Measurements from ENCODE around the gene SRPK2.

Gene SRPK2

DNA sequence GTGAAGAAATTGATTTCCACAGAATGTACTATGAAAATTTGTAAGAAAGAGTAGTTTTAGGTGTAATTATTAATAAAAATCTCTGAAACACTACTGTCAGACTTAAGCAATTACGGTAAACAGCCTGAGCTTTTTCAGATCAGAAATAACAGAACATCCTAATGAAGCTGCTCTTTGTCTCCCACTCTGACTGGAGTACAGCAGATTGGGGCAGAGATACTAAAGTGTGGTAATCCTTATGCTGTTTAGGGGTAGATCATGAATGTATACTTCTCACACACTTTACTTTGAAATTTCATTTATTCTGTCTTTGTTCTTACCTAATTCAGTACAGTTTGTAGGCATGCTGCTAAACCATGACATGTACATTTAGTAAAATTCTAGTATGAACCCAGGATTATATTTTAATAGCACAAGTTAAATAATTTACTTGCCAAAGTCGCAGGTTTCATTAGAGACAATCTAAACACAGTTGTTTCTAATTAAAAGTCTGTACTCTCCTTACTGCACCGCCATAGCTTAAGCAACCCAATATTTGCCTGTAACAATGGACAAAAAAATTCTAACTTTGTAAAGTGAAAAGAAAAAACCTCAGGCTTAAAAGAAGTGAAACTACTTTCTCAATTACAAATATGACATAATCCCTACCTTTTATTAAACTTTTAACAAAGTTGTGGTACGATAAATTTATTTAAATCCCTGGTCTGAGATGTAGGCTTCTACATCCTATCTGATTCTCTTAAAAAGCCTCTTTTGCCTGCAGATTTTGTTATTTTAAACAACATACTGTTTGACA, 286.0 kb downstream of the SRPK2 start:
- peaks cover 38% of the 10 kb centered on the region for H3K36me3 Mint-ChIP-seq
- no peak for ATAC-seq
- H3K4me1 Mint-ChIP-seq, result peaks cover 24% of the 10 kb centered on the region
- H3K27me3 Mint-ChIP-seq, result no peaks in the 10 kb centered on the region
- H3K27ac Mint-ChIP-seq, result no peak overlapping the region
- no peaks in the 10 kb centered on the region for H3K9me3 Mint-ChIP-seq
- no peak overlapping the region for H3K4me3 Mint-ChIP-seq

DNA sequence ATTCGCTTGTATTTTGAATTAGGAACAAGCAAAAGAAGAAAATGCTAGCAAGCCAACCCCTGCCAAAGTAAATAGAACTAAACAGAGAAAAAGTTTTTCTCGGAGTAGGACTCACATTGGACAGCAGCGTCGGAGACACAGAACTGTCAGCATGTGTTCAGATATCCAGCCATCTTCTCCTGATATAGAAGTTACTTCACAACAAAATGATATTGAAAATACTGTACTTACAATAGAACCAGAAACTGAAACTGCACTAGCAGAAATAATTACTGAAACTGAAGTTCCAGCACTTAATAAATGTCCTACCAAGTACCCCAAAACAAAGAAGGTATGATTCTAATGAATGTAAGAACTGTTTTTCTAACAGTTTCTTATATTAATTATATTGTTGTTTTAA, 286.9 kb downstream of the SRPK2 start:
- no peak overlapping the region for H3K4me3 Mint-ChIP-seq
- no peak for ATAC-seq
- H3K27me3 Mint-ChIP-seq, result no peaks in the 10 kb centered on the region
- H3K4me1 Mint-ChIP-seq, result peaks cover 28% of the 10 kb centered on the region
- H3K27ac Mint-ChIP-seq, result no peak overlapping the region
- no peaks in the 10 kb centered on the region for H3K9me3 Mint-ChIP-seq
- H3K36me3 Mint-ChIP-seq, result peaks cover 43% of the 10 kb centered on the region

DNA sequence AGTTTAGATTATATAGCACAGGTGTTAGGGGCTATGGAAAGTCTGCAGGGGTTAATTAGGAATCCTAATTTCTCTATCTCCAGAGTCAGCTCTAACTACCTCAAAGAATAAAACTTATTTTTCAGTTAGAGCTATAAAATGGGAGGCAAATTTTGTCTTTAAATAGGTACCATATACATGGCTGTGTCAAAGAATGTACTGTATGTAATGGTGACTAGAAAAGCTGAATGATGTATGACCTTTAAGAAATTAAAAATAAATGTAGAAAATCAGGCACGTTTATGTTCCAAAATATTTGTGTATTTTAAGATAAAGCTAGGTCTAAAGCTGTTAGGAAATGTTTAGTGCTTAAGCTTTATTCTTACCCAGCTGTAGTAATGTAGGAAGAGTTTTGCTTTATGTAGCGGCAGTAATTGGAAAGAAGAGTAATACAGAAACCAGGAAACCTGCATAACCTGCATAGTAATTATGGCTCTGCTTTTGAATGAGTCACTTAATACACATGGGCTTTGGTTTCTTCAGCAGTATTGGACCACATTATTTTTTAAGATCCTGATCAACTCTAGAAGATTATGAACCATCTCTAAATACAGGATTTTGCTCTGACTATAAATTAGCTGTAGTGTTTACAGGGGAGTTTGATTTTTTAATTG, 289.7 kb downstream of the SRPK2 start:
- peaks cover 28% of the 10 kb centered on the region for H3K4me1 Mint-ChIP-seq

DNA sequence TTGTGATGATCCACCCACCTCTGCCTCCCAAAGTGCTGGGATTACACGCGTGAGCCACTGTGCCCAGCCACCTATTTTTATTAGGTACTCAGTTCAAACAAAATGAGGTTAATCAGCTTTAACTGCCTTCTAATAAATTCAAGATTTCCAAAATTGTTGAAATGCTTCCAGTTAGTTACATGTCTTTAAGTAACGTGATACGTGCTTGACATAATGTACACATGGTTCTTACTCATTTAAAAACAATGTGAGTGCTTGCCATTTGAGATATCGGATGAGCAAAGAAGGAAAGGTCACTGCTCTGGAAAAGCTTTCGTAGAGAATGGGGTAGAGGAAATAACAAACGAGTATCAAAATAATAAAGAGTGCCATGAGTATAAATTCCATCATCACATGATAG, 291.1 kb downstream of the SRPK2 start:
- H3K4me1 Mint-ChIP-seq, result peaks cover 28% of the 10 kb centered on the region
- H3K4me3 Mint-ChIP-seq, result no peak overlapping the region
- no peaks in the 10 kb centered on the region for H3K9me3 Mint-ChIP-seq
- no peaks in the 10 kb centered on the region for H3K27me3 Mint-ChIP-seq
- no peak for ATAC-seq
- H3K27ac Mint-ChIP-seq, result no peak overlapping the region
- peaks cover 30% of the 10 kb centered on the region for H3K36me3 Mint-ChIP-seq

More for the DNA sequence above, 289.7 kb downstream of the SRPK2 start:
- H3K9me3 Mint-ChIP-seq, result no peaks in the 10 kb centered on the region
- peak; percentile 73 for ATAC-seq
- H3K36me3 Mint-ChIP-seq, result peaks cover 39% of the 10 kb centered on the region
- H3K27me3 Mint-ChIP-seq, result no peaks in the 10 kb centered on the region
- H3K4me3 Mint-ChIP-seq, result no peak overlapping the region
- peak overlapping the region; percentile 75 for H3K27ac Mint-ChIP-seq

DNA sequence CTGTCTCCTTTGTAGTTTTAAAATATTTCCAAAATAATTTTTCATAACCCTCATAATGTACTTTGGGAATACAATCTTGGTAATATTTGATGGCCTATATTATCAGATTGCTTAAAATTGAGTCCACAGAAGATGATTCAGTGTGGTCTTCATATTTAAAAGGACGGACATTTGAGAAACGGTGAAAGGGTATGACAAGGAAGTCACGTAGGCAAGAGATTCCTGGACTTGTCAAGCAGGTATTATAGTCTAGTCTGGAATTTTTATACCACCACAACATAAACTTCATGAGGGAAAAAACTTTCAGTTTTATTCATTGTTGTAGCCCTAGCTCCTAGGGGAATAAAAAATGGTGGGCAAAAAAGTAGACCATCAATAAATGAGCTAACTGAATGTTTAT, 292.4 kb downstream of the SRPK2 start:
- H3K27me3 Mint-ChIP-seq, result no peaks in the 10 kb centered on the region
- ATAC-seq, result no peak
- H3K9me3 Mint-ChIP-seq, result no peaks in the 10 kb centered on the region
- no peak overlapping the region for H3K4me3 Mint-ChIP-seq
- H3K27ac Mint-ChIP-seq, result peak overlapping the region; percentile 46
- H3K36me3 Mint-ChIP-seq, result peaks cover 28% of the 10 kb centered on the region
- H3K4me1 Mint-ChIP-seq, result peaks cover 28% of the 10 kb centered on the region

DNA sequence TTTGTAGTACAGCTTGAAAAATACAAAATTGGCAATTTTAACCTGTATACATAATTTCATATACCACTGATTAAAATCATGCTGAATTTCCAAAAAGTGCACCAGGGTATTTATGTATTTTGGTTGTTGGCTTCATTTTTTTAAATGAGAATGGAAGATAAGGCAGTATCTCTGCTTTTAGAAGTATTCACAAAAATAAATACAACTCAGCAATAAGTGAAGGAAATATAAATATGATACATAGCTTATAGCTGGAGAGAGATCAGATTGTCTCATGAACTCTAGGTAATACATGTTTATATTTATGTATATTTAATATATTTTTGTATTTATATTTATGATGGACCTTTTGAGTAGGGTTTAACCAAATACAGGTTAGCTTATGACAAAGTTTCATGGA, 293.8 kb downstream of the SRPK2 start:
- ATAC-seq, result no peak
- Mint-ChIP-seq H3K36me3 (peaks cover 21% of the 10 kb centered on the region), H3K9me3 (no peaks in the 10 kb centered on the region), H3K4me3 (no peak overlapping the region), H3K27ac (peak overlapping the region; percentile 46), H3K27me3 (no peaks in the 10 kb centered on the region), H3K4me1 (peaks cover 18% of the 10 kb centered on the region)

DNA sequence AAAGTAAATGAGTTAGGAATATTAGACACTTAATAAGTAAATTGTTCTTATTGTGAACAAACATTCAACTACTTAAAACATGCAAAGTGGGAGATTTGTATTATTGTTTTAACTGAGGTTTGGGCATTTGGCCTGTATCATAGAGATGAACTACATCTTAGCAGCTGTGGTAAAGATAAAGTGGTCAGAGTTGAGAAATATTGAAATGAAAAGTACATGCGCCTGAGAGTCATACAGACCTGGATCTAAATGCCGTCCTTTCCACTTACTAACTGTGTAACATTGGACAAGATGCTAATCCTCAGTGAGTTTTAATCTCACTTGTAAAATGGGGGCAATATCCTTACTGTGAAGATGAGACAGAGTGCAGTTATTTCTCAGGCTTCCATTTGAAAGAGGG, 300.3 kb downstream of the SRPK2 start:
- Mint-ChIP-seq H3K4me3 (no peak overlapping the region), H3K27me3 (no peaks in the 10 kb centered on the region), H3K36me3 (peaks cover 19% of the 10 kb centered on the region), H3K4me1 (peaks cover 5% of the 10 kb centered on the region), H3K27ac (no peak overlapping the region), H3K9me3 (no peaks in the 10 kb centered on the region)
- no peak for ATAC-seq

DNA sequence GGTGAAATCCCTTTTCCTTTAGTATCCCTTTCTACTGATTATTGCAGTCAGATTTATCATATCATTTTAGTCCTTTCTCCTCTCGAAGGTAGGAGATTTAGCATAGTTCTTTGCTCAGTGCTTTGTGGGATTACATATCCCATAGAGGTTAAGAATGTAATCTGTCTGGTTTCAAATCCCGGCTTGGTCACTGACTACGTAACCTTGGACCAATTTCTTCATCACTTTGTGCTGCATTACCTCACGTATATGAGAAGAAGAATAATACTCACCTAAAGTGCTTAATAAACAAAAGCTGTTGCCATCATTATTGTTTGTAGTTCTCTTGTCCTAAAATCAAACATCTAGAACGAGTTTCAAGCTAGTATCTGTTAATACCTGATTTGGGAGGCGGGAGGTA, 300.7 kb downstream of the SRPK2 start:
- Mint-ChIP-seq H3K27ac (no peak overlapping the region), H3K4me3 (no peak overlapping the region), H3K4me1 (peaks cover 7% of the 10 kb centered on the region), H3K9me3 (no peaks in the 10 kb centered on the region), H3K36me3 (peaks cover 24% of the 10 kb centered on the region), H3K27me3 (no peaks in the 10 kb centered on the region)
- no peak for ATAC-seq

DNA sequence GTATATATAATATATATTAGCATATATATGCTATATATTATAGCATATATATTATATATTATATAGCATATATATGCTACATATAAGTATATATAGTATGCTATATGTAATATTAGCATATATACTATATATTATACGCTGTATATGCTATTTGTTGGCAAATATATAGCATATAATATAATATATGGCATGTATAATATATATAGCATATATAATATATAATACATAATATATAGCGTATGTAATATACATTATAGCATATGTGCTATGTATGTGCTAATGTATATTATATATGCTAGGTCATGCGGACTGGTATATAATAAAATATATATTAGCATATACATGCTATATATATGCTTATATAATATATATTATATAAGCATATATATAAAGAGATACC, 301.9 kb downstream of the SRPK2 start:
- Mint-ChIP-seq H3K36me3 (peaks cover 32% of the 10 kb centered on the region), H3K4me3 (no peak overlapping the region), H3K27me3 (no peaks in the 10 kb centered on the region), H3K27ac (no peak overlapping the region), H3K4me1 (peaks cover 11% of the 10 kb centered on the region), H3K9me3 (no peaks in the 10 kb centered on the region)
- ATAC-seq, result no peak

DNA sequence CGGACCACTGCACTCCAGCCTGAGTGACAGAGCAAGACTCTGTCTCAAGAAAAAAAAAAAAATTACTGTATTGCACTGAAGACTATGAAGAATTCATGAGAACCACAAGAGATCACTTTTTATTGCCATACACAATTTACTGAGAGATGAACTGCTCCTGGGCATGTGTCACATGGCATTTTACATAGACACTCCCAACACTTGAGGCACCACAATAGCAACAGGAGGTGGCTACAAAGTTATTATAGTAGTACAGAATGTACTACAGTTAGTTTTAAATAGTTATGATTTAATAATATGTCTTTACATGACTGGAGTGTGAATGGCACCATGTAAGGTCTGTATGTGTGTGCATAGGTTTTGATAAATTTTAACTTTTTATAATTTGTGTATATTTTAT, 304.1 kb downstream of the SRPK2 start:
- Mint-ChIP-seq H3K27ac (no peak overlapping the region), H3K4me1 (peaks cover 11% of the 10 kb centered on the region), H3K36me3 (peaks cover 32% of the 10 kb centered on the region), H3K4me3 (no peak overlapping the region), H3K27me3 (no peaks in the 10 kb centered on the region), H3K9me3 (no peaks in the 10 kb centered on the region)
- ATAC-seq, result no peak

DNA sequence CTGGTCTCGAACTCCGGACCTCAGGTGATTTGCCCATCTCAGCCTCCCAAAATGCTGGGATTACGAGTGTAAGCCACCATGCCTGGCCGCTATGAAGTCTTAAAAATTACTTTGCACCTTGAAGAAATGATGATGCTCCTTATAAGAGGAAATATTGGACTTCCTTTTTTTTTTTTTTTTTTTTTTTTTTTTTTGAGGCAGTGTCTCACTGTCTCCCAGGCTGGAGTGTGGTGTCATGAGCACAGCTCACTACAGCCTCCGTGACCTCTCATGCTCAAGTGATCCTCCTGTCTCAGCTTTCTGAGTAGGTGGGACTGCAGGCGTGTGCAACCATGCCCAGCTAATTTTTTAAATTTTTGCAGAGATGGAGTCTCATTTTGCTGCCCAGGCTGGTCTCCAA, 309.4 kb downstream of the SRPK2 start:
- peaks cover 6% of the 10 kb centered on the region for H3K4me1 Mint-ChIP-seq
- peaks cover 47% of the 10 kb centered on the region for H3K36me3 Mint-ChIP-seq
- no peak overlapping the region for H3K27ac Mint-ChIP-seq
- no peaks in the 10 kb centered on the region for H3K9me3 Mint-ChIP-seq
- H3K4me3 Mint-ChIP-seq, result no peak overlapping the region
- H3K27me3 Mint-ChIP-seq, result no peaks in the 10 kb centered on the region
- no peak for ATAC-seq

DNA sequence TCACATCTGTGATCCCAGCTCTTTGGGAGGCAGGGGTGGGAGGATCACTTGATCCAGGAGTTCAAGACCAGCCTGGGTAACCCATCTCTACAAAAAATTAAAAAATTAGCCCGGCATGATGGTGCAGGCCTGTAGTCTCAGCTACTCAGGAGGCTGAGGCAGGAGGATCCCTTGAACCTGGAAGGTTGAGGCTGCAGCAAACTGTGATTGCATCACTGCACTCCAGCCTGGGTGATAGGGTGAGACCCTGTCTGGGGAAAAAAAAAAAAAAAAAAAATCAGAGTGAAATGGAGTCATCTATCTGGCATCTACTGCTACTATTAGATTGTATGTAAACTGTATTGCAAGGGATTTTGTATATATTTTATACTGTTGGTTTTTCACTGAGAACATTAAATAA, 315.6 kb downstream of the SRPK2 start:
- Mint-ChIP-seq H3K36me3 (peaks cover 65% of the 10 kb centered on the region), H3K4me3 (no peak overlapping the region), H3K27ac (peak overlapping the region; percentile 19), H3K4me1 (no peaks in the 10 kb centered on the region), H3K9me3 (no peaks in the 10 kb centered on the region), H3K27me3 (no peaks in the 10 kb centered on the region)
- no peak for ATAC-seq

DNA sequence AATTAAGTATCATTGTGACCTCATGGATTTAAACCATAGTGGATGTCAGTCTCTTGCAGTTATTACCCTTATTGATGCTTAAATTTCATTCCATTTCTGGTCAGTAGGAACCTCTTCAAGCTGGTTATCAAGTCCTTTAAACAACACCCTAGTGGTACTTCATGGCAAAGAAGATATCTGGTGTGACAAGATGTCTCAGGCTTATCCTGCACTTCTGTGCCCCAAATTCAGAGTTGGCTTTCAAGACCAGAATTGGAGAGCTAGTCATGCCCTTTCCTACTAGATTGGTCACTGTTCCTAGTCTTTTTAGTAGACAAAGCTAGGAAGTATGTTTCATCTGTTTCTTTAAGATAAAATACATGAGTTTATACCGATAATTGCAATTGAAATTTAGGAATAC, 319.8 kb downstream of the SRPK2 start:
- Mint-ChIP-seq H3K36me3 (peaks cover 57% of the 10 kb centered on the region), H3K9me3 (no peaks in the 10 kb centered on the region), H3K4me3 (no peak overlapping the region), H3K27me3 (no peaks in the 10 kb centered on the region), H3K4me1 (no peaks in the 10 kb centered on the region), H3K27ac (no peak overlapping the region)
- ATAC-seq, result no peak

DNA sequence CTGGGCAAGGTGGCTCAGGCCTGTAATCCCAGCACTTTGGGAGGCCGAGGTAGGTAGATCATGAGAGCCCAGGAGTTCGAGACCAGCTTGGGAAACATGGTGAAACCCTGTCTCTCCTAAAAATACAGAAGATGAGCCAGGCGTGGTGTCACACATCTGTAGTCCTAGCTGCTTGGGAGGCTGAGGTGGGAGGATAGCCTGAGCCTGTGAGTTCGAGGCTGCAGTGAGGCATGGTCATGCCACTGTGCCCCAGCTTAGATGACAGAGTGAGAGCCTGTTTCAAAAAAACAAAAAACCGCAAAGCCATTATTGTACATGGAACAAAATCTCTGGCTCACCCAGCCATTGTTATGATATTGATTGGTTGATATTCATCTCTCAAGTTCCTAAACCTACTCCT, 321.0 kb downstream of the SRPK2 start:
- H3K27ac Mint-ChIP-seq, result no peak overlapping the region
- no peak for ATAC-seq
- no peaks in the 10 kb centered on the region for H3K9me3 Mint-ChIP-seq
- H3K27me3 Mint-ChIP-seq, result no peaks in the 10 kb centered on the region
- peaks cover 64% of the 10 kb centered on the region for H3K36me3 Mint-ChIP-seq
- H3K4me3 Mint-ChIP-seq, result no peak overlapping the region
- no peaks in the 10 kb centered on the region for H3K4me1 Mint-ChIP-seq

Measured in stimulated activated memory B cell treated with anti-CD40 and anti-IgM and Interleukin-4, amounts not matched to agents 10 μg/mL and 1 μg/mL and 100 μg/mL, for 72 hours (primary cell).